Measurements from ENCODE around the gene PATJ. TPM values are rescaled to one million over a fixed set of nuclear protein-coding genes. Genes with fewer than 3 reads are reported as not detected.
"Not testable (repeated sequence)": the region's sequence is repeated elsewhere in the genome, so short reads cannot be mapped to it uniquely, and the experiment has no call there.

Gene PATJ
- polyA plus RNA-seq (ENCODE audit: insufficient read length), result 3.5 TPM

GRCh38 chr1:61741711-61742619 is at the start of gene PATJ:
Gene PATJ, plus strand, starts transcription at chr1:61742480. Its CDS starts 20,413 bp downstream, at chr1:61762893.
- DNase-seq (ENCODE audit: low read depth), result no peak

- no peak for DNase-seq (ENCODE audit: low read depth)
Measured at GRCh38 chr1:61699911-61700851, 42.1 kb upstream of the PATJ start.

GRCh38 chr1:61708953-61709907 is 33.0 kb upstream of the PATJ start:
- DNase-seq (ENCODE audit: low read depth), result no peak

- no peak for DNase-seq (ENCODE audit: low read depth)
Measured at GRCh38 chr1:61709908-61710289, 32.4 kb upstream of the PATJ start.

- DNase-seq (ENCODE audit: low read depth), result not testable (repeated sequence)
Measured at GRCh38 chr1:61711257-61711656, 31.0 kb upstream of the PATJ start.

GRCh38 chr1:61711969-61712368 is 30.3 kb upstream of the PATJ start:
- DNase-seq (ENCODE audit: low read depth), result no peak

GRCh38 chr1:61718996-61719663 is 23.1 kb upstream of the PATJ start:
- DNase-seq (ENCODE audit: low read depth), result not testable (repeated sequence)

GRCh38 chr1:61724506-61724812 is 17.8 kb upstream of the PATJ start:
- no peak for DNase-seq (ENCODE audit: low read depth)

GRCh38 chr1:61724813-61725694 is 17.2 kb upstream of the PATJ start, which contains the start of gene TM2D1:
Gene TM2D1, minus strand, starts transcription at chr1:61725141. Its CDS starts 21 bp downstream, at chr1:61725120.
- peak; percentile 85 for DNase-seq (ENCODE audit: low read depth)

GRCh38 chr1:61727544-61727943 is 14.7 kb upstream of the PATJ start:
- DNase-seq (ENCODE audit: low read depth), result no peak

GRCh38 chr1:61730679-61731078 is 11.6 kb upstream of the PATJ start:
- DNase-seq (ENCODE audit: low read depth), result not testable (repeated sequence)

GRCh38 chr1:61732726-61733125 is 9.6 kb upstream of the PATJ start:
- no peak for DNase-seq (ENCODE audit: low read depth)

- DNase-seq (ENCODE audit: low read depth), result no peak
Measured at GRCh38 chr1:61740751-61741700, 1.3 kb upstream of the PATJ start.

GRCh38 chr1:61742620-61743430 is 545 bp downstream of the PATJ start:
- DNase-seq (ENCODE audit: low read depth), result no peak

GRCh38 chr1:61743431-61743705 is 1.1 kb downstream of the PATJ start:
- DNase-seq (ENCODE audit: low read depth), result no peak

- DNase-seq (ENCODE audit: low read depth), result no peak
Measured at GRCh38 chr1:61743716-61744580, 1.7 kb downstream of the PATJ start.

GRCh38 chr1:61746813-61747212 is 4.5 kb downstream of the PATJ start:
- no peak for DNase-seq (ENCODE audit: low read depth)

Data from forelimb muscle (tissue), 1 donor.